Upper lobe of right lung (tissue), 1 donor: ENCODE measurements around the gene FER. TPM values are rescaled to one million over a fixed set of nuclear protein-coding genes. Genes with fewer than 3 reads are reported as not detected.
"Not testable (repeated sequence)": the region's sequence is repeated elsewhere in the genome, so short reads cannot be mapped to it uniquely, and the experiment has no call there.

Experiments
- ATAC-seq: fragments of 200-7000 bp; cut with Tn5 transposase; one replicate; pipeline ENCODE4 v1.9.1; 2020; ENCODE audit warnings: mild to moderate bottlenecking, moderate library complexity
- DNase-seq: peaks from one replicate; pipeline ENCODE4 v3.0.0-alpha.2; 2020
- H3K27ac ChIP-seq: fragments of 200-600 bp; one replicate; pipeline ENCODE4 v1.8.0; 2022
- H3K27me3 ChIP-seq: fragments of 200-600 bp; one replicate; pipeline ENCODE4 v1.8.0; 2022; ENCODE audit warnings: mild to moderate bottlenecking
- H3K36me3 ChIP-seq: fragments of 200-600 bp; one replicate; pipeline ENCODE4 v1.8.0; 2022
- H3K4me1 ChIP-seq: fragments of 200-600 bp; one replicate; pipeline ENCODE4 v1.8.0; 2022
- H3K4me3 ChIP-seq: fragments of 200-600 bp; one replicate; pipeline ENCODE4 v1.8.0; 2022; ENCODE audit warnings: mild to moderate bottlenecking
- H3K9me3 ChIP-seq: fragments of 200-600 bp; one replicate; pipeline ENCODE4 v1.8.0; 2022
- intact Hi-C: fragments of 100-400 bp; cut with DNase I; formaldehyde crosslinking; loops from one replicate; pipeline ENCODE4 v1.11.0; 2022
- total RNA-seq: library from RNA; stranded (reverse); fragmentation: NEBNext Ultra II Directional; extraction: Animal tissue kit (Norgen Biotek cat#: 25700); gene quantifications from one replicate; pipeline ENCODE4 v1.2.1, GENCODE V29; 2021
- TF ChIP-seq, protein P1 (sequence below): fragments of 200-600 bp; IDR thresholded peaks from one replicate; pipeline ENCODE4 v1.8.0; 2022; ENCODE audit warnings: antibody characterized with exemption
- donor health status: DM: no; HTN: yes; CAD: no; lungs with severe emphysema.

Gene FER
- total RNA-seq, 1 donor from 2014 or later = 33.6 TPM

DNA sequence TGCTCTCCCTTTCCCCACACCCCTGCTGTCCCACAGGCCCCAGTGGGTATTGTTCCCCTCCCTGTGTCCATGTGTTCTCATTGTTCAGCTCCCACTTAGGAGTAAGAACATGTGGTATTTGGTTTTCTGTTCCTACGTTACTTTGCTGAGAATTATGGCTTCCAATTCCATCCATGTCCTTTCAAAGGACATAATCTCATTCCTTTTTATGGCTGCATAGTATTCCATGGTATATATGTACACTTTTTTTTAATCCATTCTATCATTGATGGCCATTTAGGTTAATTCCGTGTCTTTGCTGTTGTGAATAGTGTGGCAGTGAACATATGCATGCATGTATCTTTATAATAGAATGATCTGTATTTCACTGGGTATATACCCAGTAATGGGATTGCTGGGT, 25.6 kb downstream of the FER start:
- intact Hi-C loops = no loop called here
- TF ChIP-seq, protein P1, sequence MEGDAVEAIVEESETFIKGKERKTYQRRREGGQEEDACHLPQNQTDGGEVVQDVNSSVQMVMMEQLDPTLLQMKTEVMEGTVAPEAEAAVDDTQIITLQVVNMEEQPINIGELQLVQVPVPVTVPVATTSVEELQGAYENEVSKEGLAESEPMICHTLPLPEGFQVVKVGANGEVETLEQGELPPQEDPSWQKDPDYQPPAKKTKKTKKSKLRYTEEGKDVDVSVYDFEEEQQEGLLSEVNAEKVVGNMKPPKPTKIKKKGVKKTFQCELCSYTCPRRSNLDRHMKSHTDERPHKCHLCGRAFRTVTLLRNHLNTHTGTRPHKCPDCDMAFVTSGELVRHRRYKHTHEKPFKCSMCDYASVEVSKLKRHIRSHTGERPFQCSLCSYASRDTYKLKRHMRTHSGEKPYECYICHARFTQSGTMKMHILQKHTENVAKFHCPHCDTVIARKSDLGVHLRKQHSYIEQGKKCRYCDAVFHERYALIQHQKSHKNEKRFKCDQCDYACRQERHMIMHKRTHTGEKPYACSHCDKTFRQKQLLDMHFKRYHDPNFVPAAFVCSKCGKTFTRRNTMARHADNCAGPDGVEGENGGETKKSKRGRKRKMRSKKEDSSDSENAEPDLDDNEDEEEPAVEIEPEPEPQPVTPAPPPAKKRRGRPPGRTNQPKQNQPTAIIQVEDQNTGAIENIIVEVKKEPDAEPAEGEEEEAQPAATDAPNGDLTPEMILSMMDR = no peak
- Histone ChIP-seq H3K4me1 (no peaks in the 10 kb centered on the region), H3K4me3 (no peak overlapping the region), H3K27me3 (no peaks in the 10 kb centered on the region), H3K9me3 (no peaks in the 10 kb centered on the region), H3K36me3 (no peaks in the 10 kb centered on the region), H3K27ac (no peak overlapping the region)
- ATAC-seq = no peak
- no peak for DNase-seq

DNA sequence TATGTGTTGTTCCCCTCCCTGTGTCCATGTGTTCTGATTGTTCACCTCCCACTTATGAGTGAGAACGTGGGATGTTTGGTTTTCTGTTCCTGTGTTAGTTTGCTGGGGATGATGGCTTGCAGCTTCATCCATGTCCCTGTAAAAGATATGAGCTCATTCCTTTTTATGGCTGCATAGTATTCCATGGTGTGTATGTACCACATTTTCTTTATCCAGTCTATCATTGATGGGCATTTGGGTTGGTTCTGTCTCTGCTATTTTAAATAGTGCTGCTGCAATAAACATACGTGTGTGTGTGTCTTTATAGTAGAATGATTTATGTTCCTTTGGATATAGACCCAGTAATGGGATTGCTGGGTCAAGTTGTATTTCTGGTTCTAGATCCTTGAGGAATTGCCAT, 26.4 kb downstream of the FER start:
- H3K9me3 ChIP-seq, ATAC-seq, intact Hi-C loops: not testable (repeated sequence)

DNA sequence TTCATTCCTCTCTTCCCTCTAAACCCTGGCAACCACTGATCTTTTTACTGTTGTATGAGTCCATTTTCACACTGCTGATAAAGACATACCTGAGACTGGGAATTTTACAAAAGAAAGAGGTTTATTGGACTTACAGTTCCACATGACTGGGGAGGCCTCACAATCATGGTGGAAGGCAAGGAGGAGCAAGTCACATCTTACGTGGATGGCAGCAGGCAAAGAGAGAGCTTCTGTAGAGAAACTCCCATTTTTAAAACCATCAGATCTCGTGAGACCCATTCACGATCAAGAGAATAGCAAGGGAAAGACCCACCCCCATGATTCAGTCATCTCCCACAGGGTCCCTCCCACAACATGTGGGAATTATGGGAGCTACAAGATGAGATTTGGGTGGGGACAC, 29.9 kb downstream of the FER start:
- DNase-seq, ATAC-seq, H3K36me3 ChIP-seq, intact Hi-C loops, H3K4me3 ChIP-seq, H3K27ac ChIP-seq, H3K4me1 ChIP-seq, H3K27me3 ChIP-seq, H3K9me3 ChIP-seq: not testable (repeated sequence)

More for the DNA sequence above, 26.4 kb downstream of the FER start:
- DNase-seq, H3K27ac ChIP-seq, H3K27me3 ChIP-seq, H3K4me3 ChIP-seq, H3K36me3 ChIP-seq, H3K4me1 ChIP-seq: not testable (repeated sequence)

DNA sequence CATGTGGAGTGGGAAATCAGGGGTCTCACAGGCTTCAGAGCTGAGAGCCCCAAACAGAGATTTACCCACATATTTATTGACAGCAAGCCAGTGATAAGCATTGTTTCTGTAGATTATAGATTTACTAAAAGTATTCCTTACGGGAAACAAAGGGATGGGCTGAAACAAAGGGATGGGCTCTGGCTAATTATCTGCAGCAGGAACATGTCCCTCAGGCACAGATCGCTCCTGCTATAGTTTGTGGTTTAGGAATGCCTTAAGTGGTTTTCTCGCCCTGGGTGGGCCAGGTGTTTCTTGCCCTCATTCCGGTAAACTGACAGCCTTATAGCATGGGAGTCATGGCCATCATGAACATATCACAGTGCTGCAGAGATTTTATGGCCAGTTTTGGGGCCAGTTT, 36.9 kb downstream of the FER start:
- intact Hi-C loops, H3K27ac ChIP-seq, H3K36me3 ChIP-seq, H3K9me3 ChIP-seq, H3K27me3 ChIP-seq, H3K4me3 ChIP-seq, ATAC-seq, DNase-seq, H3K4me1 ChIP-seq: not testable (repeated sequence)

DNA sequence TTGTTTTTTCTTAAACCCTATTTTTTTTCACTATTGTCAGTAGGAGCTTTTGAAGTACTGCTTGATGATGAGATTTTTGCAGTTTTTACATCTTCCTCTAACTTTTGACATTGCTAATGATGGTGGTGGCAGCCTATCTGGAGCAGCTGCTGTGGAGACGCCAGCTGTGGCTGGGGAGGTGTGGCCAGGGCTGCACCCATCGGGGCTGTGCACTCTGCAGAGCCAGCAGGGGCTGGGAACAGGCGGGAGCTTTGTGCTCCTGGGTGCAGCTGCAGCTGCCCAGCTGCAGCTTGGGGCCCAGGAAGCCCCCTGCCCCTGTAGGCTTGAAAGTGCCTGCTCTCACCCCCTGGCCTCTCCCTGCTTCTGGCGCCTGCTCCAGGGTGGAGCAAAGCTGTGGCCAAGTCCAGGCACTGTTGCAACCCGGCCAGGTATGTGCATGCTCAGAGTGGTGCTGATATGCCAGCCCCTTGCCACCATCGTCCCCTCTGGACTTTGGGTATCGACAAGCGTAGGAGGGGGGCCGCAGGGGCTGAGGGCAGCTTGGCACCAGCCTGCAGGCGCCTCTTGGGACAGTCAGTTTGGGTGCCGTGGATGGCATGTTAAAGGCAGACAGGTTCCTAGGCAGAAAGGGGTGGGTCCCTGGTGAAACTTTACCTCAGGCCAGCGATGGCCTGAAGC, 39.2 kb downstream of the FER start:
- TF ChIP-seq, protein P1 = no peak
- Histone ChIP-seq H3K4me1 (no peaks in the 10 kb centered on the region), H3K9me3 (no peaks in the 10 kb centered on the region), H3K27me3 (no peaks in the 10 kb centered on the region), H3K4me3 (no peak overlapping the region), H3K36me3 (no peaks in the 10 kb centered on the region), H3K27ac (no peak overlapping the region)
- DNase-seq = no peak
- ATAC-seq = peak; percentile 37
- intact Hi-C loops = no loop called here

DNA sequence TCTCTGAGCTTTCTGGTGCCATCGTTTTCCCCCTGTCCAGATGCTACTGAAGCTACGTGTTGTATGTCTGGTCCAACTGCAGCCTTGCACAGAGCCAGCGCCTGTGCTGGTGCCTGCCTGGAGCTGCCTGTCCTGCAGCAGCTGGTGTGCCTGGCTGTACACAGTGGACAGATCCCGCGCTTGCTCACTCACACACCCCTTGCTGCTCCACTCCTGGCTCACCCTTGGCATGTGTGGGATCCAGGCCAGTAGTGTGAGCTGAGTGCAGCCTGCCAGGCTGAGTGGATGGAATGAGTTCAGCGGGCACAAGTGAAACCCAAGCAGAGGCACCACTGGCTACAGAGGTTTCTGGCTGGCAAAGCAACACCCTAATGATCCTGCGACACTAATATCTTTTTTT, 40.4 kb downstream of the FER start:
- Histone ChIP-seq H3K27ac (no peak overlapping the region), H3K9me3 (no peaks in the 10 kb centered on the region), H3K4me1 (no peaks in the 10 kb centered on the region), H3K27me3 (no peaks in the 10 kb centered on the region), H3K36me3 (no peaks in the 10 kb centered on the region), H3K4me3 (no peak overlapping the region)
- ATAC-seq = peak; percentile 92
- intact Hi-C loops = no loop called here
- TF ChIP-seq, protein P1 = no peak
- DNase-seq = peak; percentile 70

DNA sequence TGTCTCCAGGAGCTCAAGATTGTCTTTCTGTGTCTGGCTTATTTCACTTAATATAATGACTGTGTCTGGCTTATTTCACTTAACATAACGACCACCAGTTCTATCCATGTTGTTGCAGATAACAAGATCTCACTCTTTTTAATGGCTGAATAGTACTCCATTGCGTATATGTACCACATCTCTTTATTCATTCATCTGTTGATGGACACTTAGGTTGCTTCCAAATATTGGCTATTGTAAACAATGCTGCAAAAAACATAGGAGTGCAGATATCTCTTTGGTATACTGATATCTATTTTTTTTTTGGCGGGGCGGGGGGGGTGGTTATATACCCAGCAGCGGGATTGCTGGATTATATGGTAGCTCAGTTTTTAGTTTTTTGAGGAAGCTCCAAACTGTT, 45.5 kb downstream of the FER start:
- Histone ChIP-seq H3K4me3 (no peak overlapping the region), H3K9me3 (no peaks in the 10 kb centered on the region), H3K36me3 (no peaks in the 10 kb centered on the region), H3K27me3 (no peaks in the 10 kb centered on the region), H3K27ac (no peak overlapping the region), H3K4me1 (no peaks in the 10 kb centered on the region)
- intact Hi-C loops = no loop called here
- no peak for ATAC-seq
- DNase-seq = no peak
- TF ChIP-seq, protein P1 = no peak

DNA sequence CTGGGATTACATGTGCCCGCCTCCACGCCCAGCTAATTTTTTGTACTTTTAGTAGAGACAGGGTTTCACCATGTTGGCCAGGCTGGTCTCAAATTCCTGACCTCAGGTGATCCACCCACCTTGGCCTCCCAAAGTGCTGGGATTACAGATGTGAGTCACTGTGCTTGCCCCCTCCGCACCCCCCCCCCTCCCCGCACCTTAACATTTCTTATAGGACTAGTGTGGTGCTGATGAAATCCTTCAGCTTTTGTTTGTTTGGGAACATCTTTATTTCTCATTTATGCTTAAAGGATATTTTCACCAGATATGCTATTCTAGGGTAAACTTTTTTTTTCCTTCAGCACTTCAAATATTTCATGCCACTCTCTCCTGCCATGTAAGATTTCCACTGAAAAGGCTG, 46.7 kb downstream of the FER start:
- intact Hi-C loops, H3K9me3 ChIP-seq, ATAC-seq, H3K4me3 ChIP-seq, H3K27me3 ChIP-seq, H3K27ac ChIP-seq, DNase-seq, H3K4me1 ChIP-seq, H3K36me3 ChIP-seq: not testable (repeated sequence)
